Caco-2 (cell line): ENCODE measurements around the gene PRDM10. TPM values are rescaled to one million over a fixed set of nuclear protein-coding genes. Genes with fewer than 3 reads are reported as not detected.

Source experiments
- BruUV-seq: library from RNA; stranded (reverse); fragments of 400-500 nt; replicated peaks from 2 replicates; lab custom pipeline; 2021; lab: Mats Ljungman, UMichigan
- CTCF ChIA-PET: fragments of 300-600 bp; sonication (Branson Sonifier 250); formaldehyde crosslinking; loops from one replicate; lab custom pipeline; 2022; ENCODE audit warnings: antibody characterized with exemption; lab: Charles Lee
- POLR2A ChIA-PET: fragments of 300-600 bp; sonication (Branson Sonifier 250); formaldehyde crosslinking; loops from one replicate; lab custom pipeline; 2022; ENCODE audit warnings: antibody characterized with exemption; lab: Charles Lee
- DNase-seq, 2 experiments: peaks; one replicate each; pipeline versions ENCODE4 v3.0.0 to v3.0.0-alpha.2; 2020 to 2022
- H3K27me3 ChIP-seq: replicated peaks from 2 replicates; pipeline ENCODE4 v1.6.0; 2011; ENCODE audit warnings: low read length; ENCODE audit not compliant: control insufficient read depth, insufficient read depth
- H3K36me3 ChIP-seq: 2 replicates; pipeline ENCODE4 v1.5.1; 2011; ENCODE audit warnings: low read length; ENCODE audit not compliant: control insufficient read depth, insufficient read depth
- H3K4me1 ChIP-seq: fragments of 250-450 bp; sonication (Bioruptor Pico); 2 replicates; pipeline ENCODE4 v1.5.1; 2020; ENCODE audit warnings: mild to moderate bottlenecking
- H3K4me3 ChIP-seq: 2 replicates; pipeline ENCODE4 v1.5.1; 2011; ENCODE audit warnings: low read depth, mild to moderate bottlenecking, control low read depth, low read length
- H3K9me3 ChIP-seq: fragments of 250-450 bp; sonication (Bioruptor Pico); 2 replicates; pipeline ENCODE4 v1.5.1; 2020; ENCODE audit warnings: mild to moderate bottlenecking, moderate library complexity
- H3K27ac Mint-ChIP-seq: one replicate; pipeline ENCODE4 v1.8.0; 2022; ENCODE audit warnings: mixed read lengths; ENCODE audit not compliant: unreplicated experiment
- H3K27me3 Mint-ChIP-seq: one replicate; pipeline ENCODE4 v1.8.0; 2022; ENCODE audit warnings: mixed read lengths; ENCODE audit not compliant: insufficient read depth, unreplicated experiment
- H3K36me3 Mint-ChIP-seq: one replicate; pipeline ENCODE4 v1.8.0; 2022; ENCODE audit warnings: mild to moderate bottlenecking, mixed read lengths; ENCODE audit not compliant: insufficient read depth, unreplicated experiment
- H3K4me1 Mint-ChIP-seq: one replicate; pipeline ENCODE4 v1.8.0; 2022; ENCODE audit warnings: low read depth, mixed read lengths; ENCODE audit not compliant: unreplicated experiment
- H3K4me3 Mint-ChIP-seq: one replicate; pipeline ENCODE4 v1.8.0; 2022; ENCODE audit warnings: mild to moderate bottlenecking, moderate library complexity, mixed read lengths; ENCODE audit not compliant: unreplicated experiment
- H3K9me3 Mint-ChIP-seq: one replicate; pipeline ENCODE4 v1.8.0; 2022; ENCODE audit warnings: mixed read lengths; ENCODE audit not compliant: unreplicated experiment
- intact Hi-C: fragments of 100-400 bp; cut with micrococcal nuclease; formaldehyde crosslinking; loops from one replicate; pipeline ENCODE4 v1.10.0; 2022; ENCODE audit not compliant: unreplicated experiment
- total RNA-seq: library from RNA; stranded (reverse); gene quantifications from 2 replicates; pipeline ENCODE4 v1.2.3, GENCODE V29; 2022
- TF ChIP-seq, protein P1 (sequence below), 2 experiments: fragments of 200-600 bp in 1 of 2; IDR thresholded peaks; 1 replicate in 1 of 2; 2 replicates in 1 of 2; pipeline versions ENCODE4 v1.5.1 to v1.8.0; 2011 to 2022; ENCODE audit warnings: antibody characterized with exemption in 1 of 2, control low read depth in 1 of 2, inconsistent platforms in 1 of 2, low read depth in 1 of 2, low read length in 1 of 2, mild to moderate bottlenecking in 1 of 2, moderate library complexity in 1 of 2; ENCODE audit not compliant: insufficient read depth in 1 of 2, severe bottlenecking in 1 of 2, unreplicated experiment in 1 of 2

The PRDM10 gene
- total RNA-seq, 1 experiment from 2014 or later, result 11.8 TPM

DNA sequence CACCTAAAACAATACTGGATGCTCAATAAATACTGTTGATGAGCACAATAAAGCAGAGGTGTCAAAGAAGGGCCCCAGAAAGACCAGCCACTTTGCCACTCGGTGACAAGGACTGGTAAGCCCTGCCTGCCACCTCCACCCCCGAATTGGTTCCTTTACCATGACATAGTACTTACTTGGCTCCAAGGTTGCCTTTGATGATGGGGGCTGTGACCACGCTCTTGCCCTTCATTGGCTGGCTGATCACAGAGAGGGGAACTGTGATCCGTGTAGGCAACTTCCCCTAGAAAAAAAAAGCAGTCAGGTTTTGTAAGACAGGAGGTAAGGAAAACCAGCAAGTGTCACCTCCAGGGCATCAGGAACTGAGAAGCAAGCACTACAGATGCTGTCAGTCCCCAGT, 136.9 kb downstream of the PRDM10 start:
- Mint-ChIP-seq H3K27me3 (no peaks in the 10 kb centered on the region), H3K4me3 (peak overlapping the region; percentile 34), H3K4me1 (peaks cover 31% of the 10 kb centered on the region), H3K27ac (peak overlapping the region; percentile 95), H3K9me3 (no peaks in the 10 kb centered on the region), H3K36me3 (peaks cover 95% of the 10 kb centered on the region)
- intact Hi-C loops, result no loop called here
- ChIA-PET CTCF (interaction anchor here (1.1 kb wide), 1 partner anchor 16 kb away, joined by 3 read pairs; no protein-coding TSS in a partner anchor), POLR2A (no interaction called here)
- TF ChIP-seq, protein P1, sequence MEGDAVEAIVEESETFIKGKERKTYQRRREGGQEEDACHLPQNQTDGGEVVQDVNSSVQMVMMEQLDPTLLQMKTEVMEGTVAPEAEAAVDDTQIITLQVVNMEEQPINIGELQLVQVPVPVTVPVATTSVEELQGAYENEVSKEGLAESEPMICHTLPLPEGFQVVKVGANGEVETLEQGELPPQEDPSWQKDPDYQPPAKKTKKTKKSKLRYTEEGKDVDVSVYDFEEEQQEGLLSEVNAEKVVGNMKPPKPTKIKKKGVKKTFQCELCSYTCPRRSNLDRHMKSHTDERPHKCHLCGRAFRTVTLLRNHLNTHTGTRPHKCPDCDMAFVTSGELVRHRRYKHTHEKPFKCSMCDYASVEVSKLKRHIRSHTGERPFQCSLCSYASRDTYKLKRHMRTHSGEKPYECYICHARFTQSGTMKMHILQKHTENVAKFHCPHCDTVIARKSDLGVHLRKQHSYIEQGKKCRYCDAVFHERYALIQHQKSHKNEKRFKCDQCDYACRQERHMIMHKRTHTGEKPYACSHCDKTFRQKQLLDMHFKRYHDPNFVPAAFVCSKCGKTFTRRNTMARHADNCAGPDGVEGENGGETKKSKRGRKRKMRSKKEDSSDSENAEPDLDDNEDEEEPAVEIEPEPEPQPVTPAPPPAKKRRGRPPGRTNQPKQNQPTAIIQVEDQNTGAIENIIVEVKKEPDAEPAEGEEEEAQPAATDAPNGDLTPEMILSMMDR (IDR thresholded peaks at IDR 0.05; ENCODE audit: insufficient read depth in 1 of 2, low read depth in 1 of 2, low read length in 1 of 2, severe bottlenecking in 1 of 2, unreplicated experiment in 1 of 2), result no peak
- Histone ChIP-seq H3K36me3 (peaks cover 21% of the 10 kb centered on the region), H3K9me3 (peaks cover 3% of the 10 kb centered on the region; the same call in 1 of the 2 replicates), H3K27me3 (no peaks in the 10 kb centered on the region), H3K4me3 (no peak overlapping the region), H3K4me1 (peaks cover 52% of the 10 kb centered on the region)
- no peak for DNase-seq
- BruUV-seq, result no TSS peak

DNA sequence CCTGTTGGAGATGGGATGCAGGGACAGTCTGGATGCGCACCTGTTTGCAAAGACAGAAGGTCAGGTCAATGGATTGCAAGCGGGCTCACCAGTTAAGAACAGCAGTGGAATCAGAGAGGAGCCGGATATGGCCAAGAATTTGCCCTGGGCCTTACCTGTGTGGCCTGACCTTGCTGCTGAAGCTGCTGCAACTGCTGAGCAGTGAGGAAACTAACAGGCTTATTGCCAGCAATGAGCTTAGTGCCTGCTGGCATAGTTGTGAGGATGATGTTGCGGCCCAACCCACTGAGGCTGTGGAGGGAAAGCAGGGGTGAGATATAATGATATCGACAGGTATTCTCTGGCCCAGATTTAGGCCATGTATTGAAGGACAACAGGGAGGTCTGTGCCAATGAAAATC, 137.8 kb downstream of the PRDM10 start:
- ChIA-PET CTCF (interaction anchor here (1.0 kb wide), 1 partner anchor 79 kb away, joined by 3 read pairs; no protein-coding TSS in a partner anchor), POLR2A (no interaction called here)
- TF ChIP-seq, protein P1 (IDR thresholded peaks at IDR 0.05; ENCODE audit: insufficient read depth in 1 of 2, low read depth in 1 of 2, low read length in 1 of 2, severe bottlenecking in 1 of 2, unreplicated experiment in 1 of 2), result no peak
- Histone ChIP-seq H3K4me3 (no peak overlapping the region), H3K9me3 (peaks cover 3% of the 10 kb centered on the region; the same call in 1 of the 2 replicates), H3K36me3 (peaks cover 20% of the 10 kb centered on the region), H3K4me1 (peaks cover 61% of the 10 kb centered on the region), H3K27me3 (no peaks in the 10 kb centered on the region)
- Mint-ChIP-seq H3K4me3 (no peak overlapping the region), H3K27ac (peak overlapping the region; percentile 95), H3K27me3 (no peaks in the 10 kb centered on the region), H3K9me3 (no peaks in the 10 kb centered on the region), H3K36me3 (peaks cover 98% of the 10 kb centered on the region), H3K4me1 (peaks cover 34% of the 10 kb centered on the region)
- no TSS peak for BruUV-seq
- intact Hi-C loops, result no loop called here
- no peak for DNase-seq

DNA sequence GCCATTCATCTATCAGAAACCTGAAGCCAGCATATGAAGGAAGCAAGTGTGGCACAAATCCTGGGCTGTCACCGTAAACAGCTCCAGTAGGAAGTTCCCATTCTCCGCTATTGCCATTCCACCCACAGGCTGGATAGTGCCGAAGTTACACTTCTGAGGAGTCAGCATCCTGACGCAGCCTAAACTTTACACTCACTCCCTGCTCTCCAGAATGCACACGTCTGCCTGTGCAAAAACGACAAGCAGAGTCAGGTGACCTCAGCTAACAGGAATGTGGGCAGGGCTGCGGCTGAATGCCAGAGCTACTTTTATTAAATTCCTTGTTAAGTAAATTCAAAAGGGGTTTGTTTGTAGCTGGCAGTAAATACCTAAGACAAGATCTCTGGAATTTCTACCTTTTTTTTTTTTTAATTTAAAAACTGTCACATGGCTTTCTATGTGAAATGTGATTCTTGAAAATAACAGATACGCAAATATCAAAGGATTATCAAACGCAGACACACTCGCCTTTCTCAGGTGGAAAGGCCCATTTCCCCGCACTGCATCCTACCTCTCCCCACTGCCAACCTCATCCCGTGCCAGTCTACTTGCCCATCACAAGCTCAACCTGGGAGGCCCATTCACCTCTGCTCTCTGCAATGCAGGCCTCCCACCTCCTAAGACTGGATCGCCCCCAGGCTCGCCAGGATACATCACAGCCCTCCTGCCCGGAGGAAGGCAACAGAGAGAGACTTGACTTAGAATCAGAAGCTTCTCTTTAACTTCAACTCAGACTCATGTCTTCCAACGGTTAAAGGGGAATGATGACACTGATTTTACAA, 140.7 kb downstream of the PRDM10 start:
- POLR2A ChIA-PET, result interaction anchor here (0.5 to 3.7 kb wide), 10 partner anchors 20 to 298 kb away, joined by 3 to 35 read pairs (median 9); partner anchors contain the start of genes NFRKB, PRDM10, ST14 and TMEM45B
- H3K4me1 Mint-ChIP-seq, result peaks cover 43% of the 10 kb centered on the region
- peaks cover 55% of the 10 kb centered on the region for H3K4me1 ChIP-seq
- CTCF ChIA-PET, result interaction anchor here (0.7 to 2.2 kb wide), 13 partner anchors 20 to 1019 kb away, joined by 3 to 8 read pairs (median 4); partner anchors contain the start of gene NFRKB
- H3K27me3 ChIP-seq, result no peaks in the 10 kb centered on the region
- H3K9me3 Mint-ChIP-seq, result no peaks in the 10 kb centered on the region
- peaks cover 3% of the 10 kb centered on the region; the same call in 1 of the 2 replicates for H3K9me3 ChIP-seq
- peak overlapping the region; percentile 83 for H3K4me3 Mint-ChIP-seq
- H3K36me3 Mint-ChIP-seq, result peaks cover 98% of the 10 kb centered on the region
- DNase-seq, result peak; percentile 96 to 99
- no peaks in the 10 kb centered on the region for H3K27me3 Mint-ChIP-seq
- intact Hi-C loops, result loop anchor here (1.0 to 2.0 kb wide), 4 partner anchors 9 to 77 kb away; no protein-coding TSS in a partner anchor
- H3K36me3 ChIP-seq, result peaks cover 19% of the 10 kb centered on the region
- no peak overlapping the region for H3K4me3 ChIP-seq
- peak overlapping the region; percentile 95 for H3K27ac Mint-ChIP-seq
- BruUV-seq, result no TSS peak
- TF ChIP-seq, protein P1 (IDR thresholded peaks at IDR 0.05; ENCODE audit: insufficient read depth in 1 of 2, low read depth in 1 of 2, low read length in 1 of 2, severe bottlenecking in 1 of 2, unreplicated experiment in 1 of 2), result no peak
